Measurements from ENCODE around the gene PCSK6.

- TF ChIP-seq CTCF (IDR thresholded peaks at IDR 0.05; ENCODE audit: borderline replicate concordance, extremely low read depth, low read length, poor library complexity, severe bottlenecking) (no peak), EZH2 (IDR thresholded peaks at IDR 0.05; ENCODE audit: borderline replicate concordance, low read depth, low read length, severe bottlenecking) (no peak)
Measured at GRCh38 chr15:101380146-101380545, 109.4 kb downstream of the PCSK6 start.
